Upper lobe of left lung (tissue), 6 donors: ENCODE data around the gene GRIK1. TPM values are rescaled to one million over a fixed set of nuclear protein-coding genes. Genes with fewer than 3 reads are reported as not detected.
"Not testable (repeated sequence)": the region's sequence is repeated elsewhere in the genome, so short reads cannot be mapped to it uniquely, and the experiment has no call there.

Source experiments
- ATAC-seq, 2 donors: fragments of 200-7000 bp; cut with Tn5 transposase; one replicate each; pipeline ENCODE4 v1.9.1; 2022; ENCODE audit warnings: mild to moderate bottlenecking in 2 of 2, moderate library complexity in 2 of 2; ENCODE audit not compliant: low FRiP score in 2 of 2
- DNase-seq, 2 donors: peaks; one replicate each; pipeline ENCODE4 v3.0.0-alpha.2; 2019 to 2020
- H3K27ac ChIP-seq, 4 donors: fragments of 200-600 bp; sonication (generic); one replicate each; pipeline ENCODE4 v1.5.1; 2016 to 2019
- H3K27me3 ChIP-seq, 4 donors: fragments of 200-600 bp; sonication (generic); one replicate each; pipeline ENCODE4 v1.5.1; 2017 to 2019
- H3K36me3 ChIP-seq, 4 donors: fragments of 200-600 bp; sonication (generic); one replicate each; pipeline ENCODE4 v1.5.1; 2016 to 2019
- H3K4me1 ChIP-seq, 4 donors: fragments of 200-600 bp; sonication (generic); one replicate each; pipeline ENCODE4 v1.5.1; 2018 to 2019
- H3K4me3 ChIP-seq, 4 donors: fragments of 200-600 bp; sonication (generic); one replicate each; pipeline ENCODE4 v1.5.1; 2017 to 2019; ENCODE audit warnings: mild to moderate bottlenecking in 2 of 4, moderate library complexity in 1 of 4
- H3K9me3 ChIP-seq, 4 donors: fragments of 200-600 bp; sonication (generic); one replicate each; pipeline ENCODE4 v1.5.1; 2018 to 2019
- CTCF ChIP-seq, 6 experiments: fragments of 450-650 bp in 4 of 6; fragments of 200-600 bp in 2 of 6; sonication (generic) in 2 of 6; IDR thresholded peaks; one replicate each; pipeline ENCODE4 v1.5.1; 2016 to 2019; ENCODE audit warnings: antibody characterized with exemption in 6 of 6
- EP300 ChIP-seq, 4 donors: sonication (generic); formaldehyde crosslinking; IDR thresholded peaks; one replicate each; pipeline ENCODE4 v1.5.1; 2017; ENCODE audit warnings: antibody characterized with exemption in 4 of 4, control low read depth in 2 of 4
- POLR2A ChIP-seq, 4 donors: fragments of 450-650 bp; IDR thresholded peaks; one replicate each; pipeline ENCODE4 v1.5.1; 2016 to 2017; ENCODE audit warnings: antibody characterized with exemption in 4 of 4, mild to moderate bottlenecking in 2 of 4
- POLR2AphosphoS5 ChIP-seq, 2 donors: sonication (generic); formaldehyde crosslinking; IDR thresholded peaks; one replicate each; pipeline ENCODE4 v1.5.1; 2017; ENCODE audit warnings: antibody characterized with exemption in 2 of 2
- WGBS, 2 donors: methylation state at CpG; one replicate each; pipeline ENCODE4 v1.1.5; 2017 to 2018; 5-methylcytosine and 5-hydroxymethylcytosine counted together
- total RNA-seq, 6 donors: library from RNA; depleted of rRNA in 4 of 6; stranded (reverse); fragments of >200 nt in 4 of 6; gene quantifications; one replicate each; pipeline versions ENCODE4 v1.1.0 to v1.2.1, GENCODE V29; 2016 to 2021
- donor health status: DM: no; HTN: no; CAD: no; lungs with moderate emphysema.
- donor health status: DM: no; HTN: yes; CAD: no; lungs with severe emphysema.

Gene GRIK1
- total RNA-seq, 6 donors from 2014 or later, result 0.15 TPM; not detected in 5

GRCh38 chr21:29610779-29611360, 328.9 kb downstream of the GRIK1 start:
- peak in 1 of 2 donors; percentile 71 for ATAC-seq
- H3K9me3 ChIP-seq, result no peaks in the 10 kb centered on the region
- H3K27me3 ChIP-seq, result no peaks in the 10 kb centered on the region
- TF ChIP-seq POLR2AphosphoS5 (IDR thresholded peaks at IDR 0.05) (no peak), CTCF (IDR thresholded peaks at IDR 0.05) (no peak), EP300 (IDR thresholded peaks at IDR 0.05) (no peak), POLR2A (IDR thresholded peaks at IDR 0.05) (no peak)
- no peak overlapping the region for H3K4me3 ChIP-seq
- 77 to 81% methylated on average over 2 of the region's 2 CpGs for WGBS, 2 donors
- no peak overlapping the region for H3K27ac ChIP-seq
- H3K36me3 ChIP-seq, result no peaks in the 10 kb centered on the region
- DNase-seq, result no peak
- no peaks in the 10 kb centered on the region for H3K4me1 ChIP-seq

DNA sequence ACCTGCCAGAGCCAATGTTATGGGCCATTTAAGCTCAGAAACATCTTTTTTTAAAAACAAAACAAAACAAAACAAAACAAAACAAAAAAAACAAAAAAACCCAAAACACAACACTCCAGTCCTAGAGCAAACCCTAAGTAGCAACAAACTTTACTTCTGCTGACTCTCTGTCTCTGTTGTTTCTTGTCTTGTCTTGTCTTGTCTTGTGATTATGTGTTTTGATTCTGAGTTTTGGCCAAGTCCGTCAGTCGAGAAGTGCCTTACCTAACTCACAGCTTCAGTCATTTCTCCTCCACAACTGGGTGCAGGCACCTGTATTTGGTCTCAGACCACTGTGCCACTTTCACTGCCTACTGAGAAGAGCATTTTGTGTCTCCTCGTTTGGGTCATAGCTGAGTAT, 333.2 kb downstream of the GRIK1 start:
- TF ChIP-seq CTCF (IDR thresholded peaks at IDR 0.05), result no peak
- no peak for TF ChIP-seq POLR2A (IDR thresholded peaks at IDR 0.05)
- no peaks in the 10 kb centered on the region for H3K4me1 ChIP-seq
- no peak overlapping the region for H3K27ac ChIP-seq
- H3K9me3 ChIP-seq, result no peaks in the 10 kb centered on the region
- ATAC-seq (no peak), DNase-seq (no peak)
- WGBS, 2 donors, result 82 to 92% methylated on average over 3 of the region's 3 CpGs
- H3K27me3 ChIP-seq, result no peaks in the 10 kb centered on the region
- H3K36me3 ChIP-seq, result no peaks in the 10 kb centered on the region
- no peak overlapping the region for H3K4me3 ChIP-seq

GRCh38 chr21:29605219-29605618, 334.6 kb downstream of the GRIK1 start:
- not testable (repeated sequence) for H3K27me3 ChIP-seq, H3K4me1 ChIP-seq, H3K27ac ChIP-seq, H3K4me3 ChIP-seq, ATAC-seq, DNase-seq, H3K36me3 ChIP-seq, H3K9me3 ChIP-seq
- WGBS, 2 donors, result 85 to 96% methylated on average over 3 of the region's 3 CpGs

GRCh38 chr21:29604076-29604475, 335.7 kb downstream of the GRIK1 start:
- Histone ChIP-seq H3K9me3 (no peaks in the 10 kb centered on the region), H3K4me1 (no peaks in the 10 kb centered on the region), H3K36me3 (no peaks in the 10 kb centered on the region), H3K4me3 (no peak overlapping the region), H3K27me3 (no peaks in the 10 kb centered on the region), H3K27ac (no peak overlapping the region)
- DNase-seq, result no peak
- 82 to 86% methylated on average over 4 of the region's 4 CpGs for WGBS, 2 donors
- ATAC-seq, result no peak
- TF ChIP-seq POLR2AphosphoS5 (IDR thresholded peaks at IDR 0.05) (no peak), CTCF (IDR thresholded peaks at IDR 0.05) (no peak), EP300 (IDR thresholded peaks at IDR 0.05) (no peak), POLR2A (IDR thresholded peaks at IDR 0.05) (no peak)

DNA sequence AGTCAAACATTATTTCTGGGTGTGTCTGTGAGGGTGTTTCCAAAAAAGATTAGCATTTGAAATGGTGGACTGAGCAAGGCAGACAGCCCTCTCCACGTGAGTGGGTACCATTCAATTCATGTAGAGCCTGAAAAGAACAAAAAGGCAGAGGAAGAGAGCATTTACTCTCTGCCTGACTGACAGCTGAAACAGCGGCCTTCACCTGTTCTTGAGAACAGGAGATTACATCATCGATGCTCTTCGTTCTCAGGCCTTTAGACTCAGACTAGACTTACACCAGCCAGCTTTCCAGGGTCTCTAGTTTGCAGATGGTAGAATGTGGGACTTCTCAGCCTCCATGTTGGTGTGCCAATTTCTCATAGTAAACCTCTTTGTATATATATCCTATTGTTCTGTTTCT, 338.7 kb downstream of the GRIK1 start:
- WGBS, 2 donors, result 90 to 95% methylated on average over 4 of the region's 4 CpGs
- H3K36me3 ChIP-seq, result no peaks in the 10 kb centered on the region
- H3K27me3 ChIP-seq, result no peaks in the 10 kb centered on the region
- DNase-seq (no peak), ATAC-seq (no peak)
- H3K4me3 ChIP-seq, result no peak overlapping the region
- no peaks in the 10 kb centered on the region for H3K4me1 ChIP-seq
- no peak overlapping the region for H3K27ac ChIP-seq
- TF ChIP-seq CTCF (IDR thresholded peaks at IDR 0.05) (no peak), POLR2A (IDR thresholded peaks at IDR 0.05) (no peak), EP300 (IDR thresholded peaks at IDR 0.05) (no peak), POLR2AphosphoS5 (IDR thresholded peaks at IDR 0.05) (no peak)
- H3K9me3 ChIP-seq, result no peaks in the 10 kb centered on the region
